ENCODE measurements around the gene UGGT1.

GRCh38 chr2:128139624-128140023, 48.6 kb downstream of the UGGT1 start:
- no peak for TF ChIP-seq POLR2A (IDR thresholded peaks at IDR 0.05)
- no peak for TF ChIP-seq EP300 (IDR thresholded peaks at IDR 0.05)
